SK-N-SH (cell line): ENCODE measurements around the gene SMARCA2. TPM values are rescaled to one million over a fixed set of nuclear protein-coding genes. Genes with fewer than 3 reads are reported as not detected.

ENCODE experiments used
- CTCF ChIA-PET: fragments of 300-600, 350-600 bp; formaldehyde crosslinking; extraction: SDS; loops from one replicate; lab custom pipeline; 2021; lab: Yijun Ruan, JAX
- POLR2A ChIA-PET: fragments of 350-600 bp; sonication (Branson Sonifier 250); formaldehyde crosslinking; extraction: SDS; loops from one replicate; lab custom pipeline; 2020; ENCODE audit warnings: antibody characterized with exemption, inconsistent platforms; lab: Yijun Ruan, JAX
- DNase-seq: peaks from one replicate; pipeline ENCODE4 v3.0.0; 2012
- H2AFZ ChIP-seq: fragments of 200-600 bp; sonication (generic); 2 replicates; pipeline ENCODE4 v1.8.1; 2016; ENCODE audit warnings: antibody characterized with exemption, mild to moderate bottlenecking, low read depth
- H3F3A ChIP-seq: fragments of 200-600 bp; sonication (generic); replicated peaks from 2 replicates; pipeline ENCODE3; 2016; ENCODE audit warnings: antibody characterized with exemption, mild to moderate bottlenecking; ENCODE audit not compliant: insufficient read depth
- H3K27ac ChIP-seq, 2 experiments: fragments of 200-500 bp in 1 of 2; fragments of 200-600 bp in 1 of 2; sonication (Bioruptor generic) in 1 of 2; sonication (generic), shearing (Covaris generic) in 1 of 2; 2 replicates each; pipeline versions ENCODE4 v1.5.1 to v1.6.1; 2014 to 2016; ENCODE audit warnings: low read depth in 2 of 2, inconsistent platforms in 1 of 2, low read length in 1 of 2, mild to moderate bottlenecking in 1 of 2, mixed read lengths in 1 of 2
- H3K27me3 ChIP-seq: fragments of 200-600 bp; sonication (generic), shearing (Covaris generic); 2 replicates; pipeline ENCODE4 v1.6.1; 2016; ENCODE audit warnings: mixed run types; ENCODE audit not compliant: insufficient read depth
- H3K36me3 ChIP-seq, 2 experiments: fragments of 200-500 bp in 1 of 2; fragments of 200-600 bp in 1 of 2; sonication (Bioruptor generic) in 1 of 2; sonication (generic) in 1 of 2; replicated peaks in 1 of 2; 2 replicates each; pipeline versions ENCODE3 to v1.5.1; 2014 to 2016; ENCODE audit warnings: low read length in 1 of 2, mild to moderate bottlenecking in 1 of 2; ENCODE audit not compliant: insufficient read depth in 2 of 2, control insufficient read depth in 1 of 2
- H3K4me1 ChIP-seq, 2 experiments: fragments of 200-500 bp in 1 of 2; fragments of 200-600 bp in 1 of 2; sonication (Bioruptor generic) in 1 of 2; sonication (generic), shearing (Covaris generic) in 1 of 2; 2 replicates each; pipeline versions ENCODE4 v1.5.1 to v1.6.1; 2014 to 2016; ENCODE audit warnings: low read depth in 1 of 2, low read length in 1 of 2, mixed run types in 1 of 2; ENCODE audit not compliant: insufficient read depth in 2 of 2, control insufficient read depth in 1 of 2
- H3K4me2 ChIP-seq: fragments of 200-600 bp; sonication (generic), shearing (Covaris generic); 2 replicates; pipeline ENCODE4 v1.6.1; 2017; ENCODE audit warnings: mixed run types
- H3K4me3 ChIP-seq, 2 experiments: fragments of 200-500 bp in 1 of 2; fragments of 200-600 bp in 1 of 2; sonication (Bioruptor generic) in 1 of 2; sonication (generic), shearing (Covaris generic) in 1 of 2; 2 replicates each; pipeline versions ENCODE4 v1.5.1 to v1.8.1; 2014 to 2016; ENCODE audit warnings: low read depth in 2 of 2, inconsistent platforms in 1 of 2, low read length in 1 of 2, mild to moderate bottlenecking in 1 of 2, mixed read lengths in 1 of 2, moderate library complexity in 1 of 2
- H3K79me2 ChIP-seq: fragments of 200-600 bp; sonication (generic); 2 replicates; pipeline ENCODE4 v1.8.1; 2017; ENCODE audit warnings: mild to moderate bottlenecking; ENCODE audit not compliant: insufficient read depth
- H3K9ac ChIP-seq: fragments of 200-600 bp; sonication (generic); 2 replicates; pipeline ENCODE4 v1.6.1; 2017; ENCODE audit warnings: mixed run types
- H3K9me2 ChIP-seq: fragments of 200-600 bp; sonication (generic); 2 replicates; pipeline ENCODE4 v1.6.1; 2017; ENCODE audit warnings: mixed run types
- H3K9me3 ChIP-seq: fragments of 200-600 bp; sonication (generic); 2 replicates; pipeline ENCODE4 v1.6.1; 2017; ENCODE audit warnings: mixed run types, mild to moderate bottlenecking, moderate library complexity
- H4K20me1 ChIP-seq: fragments of 200-600 bp; sonication (generic); 2 replicates; pipeline ENCODE4 v1.6.1; 2017; ENCODE audit warnings: mild to moderate bottlenecking, mixed run types; ENCODE audit not compliant: insufficient read depth
- CHD2 ChIP-seq: fragments of 150-350 bp; IDR thresholded peaks from 2 replicates; pipeline ENCODE4 v1.6.1; 2018; ENCODE audit warnings: low read length; ENCODE audit not compliant: partially characterized antibody
- EZH2phosphoT487 ChIP-seq: fragments of 200-600 bp; sonication (generic); IDR thresholded peaks from 2 replicates; pipeline ENCODE4 v1.6.1; 2017; ENCODE audit warnings: low read depth, mixed run types, mild to moderate bottlenecking, antibody characterized with exemption, moderate library complexity, borderline replicate concordance
- FOSL2 ChIP-seq: IDR thresholded peaks from 2 replicates; pipeline ENCODE4 v1.4.0; 2012; ENCODE audit warnings: low read depth, mild to moderate bottlenecking, moderate library complexity, borderline replicate concordance
- FOXM1 ChIP-seq: IDR thresholded peaks from 2 replicates; pipeline ENCODE4 v1.4.0; 2012; ENCODE audit warnings: low read depth, mild to moderate bottlenecking
- RCOR1 ChIP-seq: fragments of 150-350 bp; IDR thresholded peaks from 2 replicates; pipeline ENCODE4 v1.6.1; 2017; ENCODE audit warnings: antibody characterized with exemption, low read length
- RFX5 ChIP-seq: IDR thresholded peaks from 2 replicates; pipeline ENCODE4 v1.6.1; 2012; ENCODE audit warnings: mild to moderate bottlenecking, improper control_type of control experiment, low read length
- RXRA ChIP-seq: IDR thresholded peaks from 2 replicates; pipeline ENCODE4 v1.4.0; 2012; ENCODE audit warnings: low read depth, mild to moderate bottlenecking, borderline replicate concordance
- TCF12 ChIP-seq: IDR thresholded peaks from 2 replicates; pipeline ENCODE4 v1.4.0; 2012
- USF2 ChIP-seq: fragments of 150-350 bp; IDR thresholded peaks from 2 replicates; pipeline ENCODE4 v1.6.1; 2017; ENCODE audit warnings: antibody characterized with exemption, low read length, low read depth, borderline replicate concordance
- WGBS: methylation state at CpG from one replicate; pipeline ENCODE4 v1.1.6; 2017; ENCODE audit warnings: low lambda C conversion rate; 5-methylcytosine and 5-hydroxymethylcytosine counted together
- polyA plus RNA-seq, 3 experiments: library from polyadenylated mRNA; depleted of rRNA; stranded (reverse); fragments of >200 nt; gene quantifications; 2 replicates each; pipeline ENCODE4 v1.2.3, GENCODE V29; 2012

SMARCA2 gene
- polyA plus RNA-seq, 1 of the 3 experiments (the other 2 are of a cell fraction): 17.4 TPM

- no peak for TF ChIP-seq USF2
- no peak for TF ChIP-seq RFX5
- no peak for TF ChIP-seq FOXM1
- TF ChIP-seq CHD2: no peak
Measured at GRCh38 chr9:2018764-2019558, 3.8 kb downstream of the SMARCA2 start (continued).

- no peak for DNase-seq
- peaks cover 14 to 16% of the 10 kb centered on the region in 2 experiments; a peak in 3 of 4 replicates for H3K4me1 ChIP-seq
- H3K9me2 ChIP-seq: no peaks in the 10 kb centered on the region
- TF ChIP-seq FOXM1 (no peak), RCOR1 (no peak), FOSL2 (no peak), EZH2phosphoT487 (no peak)
- TF ChIP-seq, all 33 proteins: peak for 0
- Histone ChIP-seq H2AFZ (no peak overlapping the region), H3K4me3 (no peak overlapping the region), H4K20me1 (peaks cover 3% of the 10 kb centered on the region; the same call in 1 of the 2 replicates), H3K4me2 (no peak overlapping the region), H3K9ac (no peak overlapping the region), H3K9me3 (no peaks in the 10 kb centered on the region), H3K27me3 (no peaks in the 10 kb centered on the region), H3K79me2 (peaks cover 51% of the 10 kb centered on the region), H3K36me3 (no peaks in the 10 kb centered on the region), H3K27ac (no peak overlapping the region), H3F3A (peaks cover 8% of the 10 kb centered on the region)
- ChIA-PET CTCF (no interaction called here), POLR2A (no interaction called here)
- 100% methylated on average over 1 of the region's 1 CpG for WGBS
Measured at GRCh38 chr9:2019723-2020122, 4.6 kb downstream of the SMARCA2 start.

- Histone ChIP-seq H3F3A (no peaks in the 10 kb centered on the region), H3K9me3 (no peaks in the 10 kb centered on the region), H4K20me1 (peaks cover 3% of the 10 kb centered on the region; the same call in 1 of the 2 replicates), H3K36me3 (no peaks in the 10 kb centered on the region), H3K4me3 (no peak overlapping the region), H3K9ac (no peak overlapping the region), H3K9me2 (no peaks in the 10 kb centered on the region), H2AFZ (no peak overlapping the region), H3K79me2 (peaks cover 71% of the 10 kb centered on the region), H3K27me3 (no peaks in the 10 kb centered on the region), H3K4me1 (peaks cover 14 to 16% of the 10 kb centered on the region in 2 experiments; a peak in 3 of 4 replicates), H3K4me2 (no peak overlapping the region), H3K27ac (no peak overlapping the region)
- CTCF ChIA-PET: interaction anchor here (0.8 kb wide), 1 partner anchor 62 kb away, joined by 3 read pairs; no protein-coding TSS in a partner anchor
- POLR2A ChIA-PET: no interaction called here
- DNase-seq: no peak
- TF ChIP-seq TCF12 (no peak), RXRA (no peak)
- 94% methylated on average over 7 of the region's 7 CpGs for WGBS
Measured at GRCh38 chr9:2021731-2022130, 6.6 kb downstream of the SMARCA2 start.
